NCI-H146 treated with DMSO at 0.1 percent for 48 hours (cell line): ENCODE results near the gene SLC6A19.

ENCODE experiments used
- DNase-seq: peaks from one replicate; lab custom pipeline; 2025; ENCODE audit not compliant: unreplicated experiment; lab: John Stamatoyannopoulos, UW

SLC6A19 gene

DNA sequence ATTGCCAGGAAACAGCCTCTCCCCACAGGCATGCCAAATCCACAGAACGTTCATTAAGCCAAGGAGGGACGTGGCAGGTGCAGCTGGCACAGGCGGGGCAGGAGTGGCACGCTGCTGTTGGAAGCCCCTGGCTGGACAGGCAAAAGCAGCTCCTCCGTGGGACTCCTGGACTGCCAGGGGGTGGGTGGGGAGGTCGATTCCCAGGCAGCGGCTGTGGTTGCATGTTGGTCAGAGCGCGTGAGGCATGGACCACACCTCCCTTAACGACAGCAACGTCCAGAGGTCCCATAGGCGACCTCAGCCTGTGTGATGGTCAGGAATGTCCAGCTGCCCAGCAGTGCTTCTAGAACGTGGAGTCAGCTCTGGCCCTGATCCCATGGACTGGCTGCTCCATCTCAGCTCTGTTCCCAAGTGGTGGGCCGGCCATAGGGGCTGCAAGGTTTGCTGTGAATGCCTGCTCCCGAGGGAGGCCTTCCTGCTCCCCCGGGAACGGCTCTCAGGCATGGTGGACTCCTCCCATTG is 6.9 kb downstream of the SLC6A19 start:
- no peak for DNase-seq

DNA sequence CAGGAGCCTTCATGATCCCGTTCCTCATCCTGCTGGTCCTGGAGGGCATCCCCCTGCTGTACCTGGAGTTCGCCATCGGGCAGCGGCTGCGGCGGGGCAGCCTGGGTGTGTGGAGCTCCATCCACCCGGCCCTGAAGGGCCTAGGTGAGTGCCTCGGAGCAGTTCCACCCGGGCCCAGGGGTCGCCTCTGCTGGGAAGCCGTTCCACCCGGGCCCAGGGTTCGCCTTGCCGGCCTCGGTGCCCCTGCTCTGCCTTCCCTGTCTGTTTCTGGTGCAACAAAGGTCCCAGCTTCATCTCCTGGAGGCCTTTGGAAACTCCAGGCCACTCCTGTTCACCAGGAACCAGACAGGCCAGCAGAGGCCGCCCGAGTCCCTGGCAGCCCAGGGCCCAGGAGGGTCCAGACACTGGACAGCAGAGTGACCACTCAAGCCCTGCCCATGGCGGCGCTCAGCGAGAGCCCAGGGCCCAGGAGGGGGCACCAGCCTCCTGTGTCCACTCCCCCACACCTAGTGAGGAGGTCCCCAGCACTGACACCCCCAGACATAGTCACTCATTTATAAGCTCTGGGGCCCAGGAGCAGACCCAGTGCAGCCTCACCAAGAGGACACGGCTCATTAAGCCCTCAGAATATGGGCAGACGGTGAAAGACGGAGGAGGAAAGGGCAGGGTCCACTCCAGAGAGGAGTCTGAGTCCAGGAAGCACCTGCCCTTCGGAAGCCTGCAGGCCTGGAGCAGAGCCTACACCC is 7.5 kb downstream of the SLC6A19 start:
- DNase-seq = peak; percentile 83

- DNase-seq = no peak
Observed at GRCh38 chr5:1209489-1209852, 8.1 kb downstream of the SLC6A19 start.

- no peak for DNase-seq
Observed at GRCh38 chr5:1209896-1210776, 8.7 kb downstream of the SLC6A19 start.

DNA sequence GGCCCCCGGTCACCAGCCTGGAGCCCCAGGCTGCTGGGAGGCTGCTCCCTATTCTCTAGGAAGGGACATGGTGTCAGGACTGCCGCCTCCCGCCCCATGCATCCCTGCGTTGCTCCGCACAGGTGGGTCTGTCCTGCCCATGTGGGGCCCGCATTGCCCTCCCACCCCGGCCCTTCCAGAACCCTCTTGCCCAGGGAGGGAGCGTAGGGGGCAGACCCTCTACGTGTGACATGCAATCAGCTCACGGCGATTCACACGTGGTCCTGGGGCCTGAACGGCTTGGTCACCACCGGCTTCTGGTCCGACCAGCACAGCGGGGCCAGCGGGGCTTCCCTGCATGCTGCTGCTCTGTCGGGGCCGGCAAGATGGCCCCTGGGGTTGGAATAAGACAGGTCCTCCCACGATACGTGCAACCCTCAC is 9.4 kb downstream of the SLC6A19 start:
- no peak for DNase-seq

DNA sequence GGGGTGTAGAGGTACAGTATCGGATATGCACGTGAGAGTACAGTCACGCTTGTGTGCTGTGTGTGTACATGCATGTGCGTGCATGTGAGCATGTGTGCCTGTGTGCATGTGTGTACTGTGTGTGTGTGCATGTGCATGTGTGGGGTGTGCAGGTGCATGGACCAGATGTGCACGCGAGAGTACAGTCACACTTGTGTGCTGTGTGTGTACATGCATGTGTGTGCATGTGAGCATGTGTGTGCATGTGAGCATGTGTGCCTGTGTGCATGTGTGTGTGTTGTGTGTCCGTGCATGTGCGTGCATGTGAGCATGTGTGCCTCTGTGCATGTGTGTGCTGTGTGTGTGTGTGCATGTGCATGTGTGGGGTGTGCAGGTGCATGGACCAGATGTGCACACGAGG is 10.3 kb downstream of the SLC6A19 start:
- no peak for DNase-seq

DNA sequence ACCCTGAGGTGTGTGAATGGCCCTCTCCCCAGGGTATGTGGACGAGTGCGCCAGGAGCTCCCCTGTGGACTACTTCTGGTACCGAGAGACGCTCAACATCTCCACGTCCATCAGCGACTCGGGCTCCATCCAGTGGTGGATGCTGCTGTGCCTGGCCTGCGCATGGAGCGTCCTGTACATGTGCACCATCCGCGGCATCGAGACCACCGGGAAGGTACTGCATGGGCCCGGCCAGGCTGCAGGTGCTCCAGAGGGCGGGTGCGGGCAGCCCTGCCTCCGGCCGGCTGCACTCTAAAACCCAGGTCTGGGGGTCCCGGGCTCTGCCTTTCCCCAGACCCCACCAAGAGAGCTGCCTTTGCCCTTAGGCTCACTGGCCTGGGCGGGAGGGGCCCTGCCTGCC is 10.9 kb downstream of the SLC6A19 start:
- DNase-seq = no peak

GRCh38 chr5:1212881-1213280 is 11.5 kb downstream of the SLC6A19 start:
- no peak for DNase-seq

GRCh38 chr5:1213508-1214162 is 12.2 kb downstream of the SLC6A19 start:
- DNase-seq = no peak

GRCh38 chr5:1214163-1214935 is 13.0 kb downstream of the SLC6A19 start:
- DNase-seq = no peak

- DNase-seq = no peak
Observed at GRCh38 chr5:1214936-1215220, 13.5 kb downstream of the SLC6A19 start.

DNA sequence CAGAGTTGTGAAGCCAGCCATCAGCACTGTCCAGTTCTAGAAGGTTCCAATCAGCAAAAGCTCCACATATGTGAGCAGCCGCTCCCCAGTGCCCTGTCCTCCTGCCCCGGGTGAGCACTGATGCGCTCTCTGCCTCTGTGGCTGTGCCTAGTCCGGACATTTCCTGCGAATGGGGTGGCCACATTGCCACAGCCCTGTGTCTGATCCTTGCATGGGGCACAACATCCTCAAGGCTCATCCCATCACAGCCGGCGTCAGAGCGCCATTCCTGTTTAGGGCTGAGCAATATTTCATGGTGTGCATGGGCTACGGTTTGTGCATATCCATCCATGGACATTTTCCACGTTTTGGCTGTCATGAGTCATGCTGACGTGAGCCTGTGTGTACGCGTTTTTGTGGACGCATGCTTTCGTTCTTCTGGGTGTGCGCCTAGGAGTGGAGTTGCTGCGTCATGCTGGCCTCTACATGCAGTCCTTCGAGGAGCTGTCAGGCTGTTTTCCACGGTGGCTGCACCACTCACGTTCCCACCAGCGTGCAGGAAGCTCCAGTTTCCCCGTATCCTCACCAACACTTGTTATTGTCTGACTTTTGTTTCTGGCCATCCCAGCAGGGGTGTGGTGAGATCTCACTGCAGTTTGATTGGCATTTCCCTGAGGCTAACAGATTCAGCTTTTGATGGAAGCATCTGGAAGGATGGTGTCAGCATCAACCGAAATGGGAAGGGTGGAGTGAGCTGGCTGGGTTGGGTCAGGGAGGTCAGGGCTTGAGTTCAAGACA is 14.1 kb downstream of the SLC6A19 start:
- no peak for DNase-seq

DNA sequence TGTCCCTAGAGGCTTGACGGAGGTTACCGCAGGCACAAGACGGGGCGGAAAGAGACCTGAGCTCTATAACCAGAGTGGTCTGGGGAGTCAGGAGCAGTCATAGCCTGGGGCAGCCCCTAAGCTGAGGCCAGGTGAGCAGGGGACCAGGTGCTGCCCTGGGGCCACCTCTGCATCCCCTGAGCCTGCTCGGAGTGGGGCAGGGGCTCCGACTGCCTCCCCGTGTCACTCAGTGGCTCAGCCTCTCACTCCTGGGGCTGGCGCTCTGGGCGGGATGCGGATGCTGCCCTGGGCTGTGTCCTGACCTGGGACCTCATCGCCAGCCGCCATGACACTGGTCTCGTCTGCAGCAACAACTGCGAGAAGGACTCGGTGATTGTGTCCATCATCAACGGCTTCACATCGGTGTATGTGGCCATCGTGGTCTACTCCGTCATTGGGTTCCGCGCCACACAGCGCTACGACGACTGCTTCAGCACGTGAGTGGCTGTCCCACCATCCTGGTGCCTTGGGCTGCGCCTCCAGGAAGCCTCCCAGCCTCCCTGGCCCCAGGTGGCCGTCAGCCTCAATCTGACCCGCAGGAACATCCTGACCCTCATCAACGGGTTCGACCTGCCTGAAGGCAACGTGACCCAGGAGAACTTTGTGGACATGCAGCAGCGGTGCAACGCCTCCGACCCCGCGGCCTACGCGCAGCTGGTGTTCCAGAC is 15.0 kb downstream of the SLC6A19 start:
- DNase-seq = no peak

DNA sequence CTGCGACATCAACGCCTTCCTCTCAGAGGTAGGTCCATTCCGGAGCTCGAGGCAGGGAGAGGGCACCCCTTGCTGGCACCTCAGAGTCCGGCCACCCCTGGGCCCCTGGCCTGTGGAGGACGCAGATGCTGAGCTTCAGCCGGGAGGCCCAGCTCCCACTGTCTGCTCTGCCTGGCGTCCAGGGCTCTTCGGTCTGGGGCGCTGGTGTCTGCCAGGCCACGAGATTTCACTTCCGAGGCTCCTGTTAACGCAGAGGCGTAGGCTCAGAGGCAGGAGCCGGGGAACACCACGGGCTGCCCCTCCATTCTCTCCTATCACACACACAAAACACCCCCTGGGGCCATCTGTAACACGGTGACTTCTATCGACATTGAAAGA is 15.5 kb downstream of the SLC6A19 start:
- no peak for DNase-seq

- no peak for DNase-seq
Observed at GRCh38 chr5:1217596-1218206, 16.3 kb downstream of the SLC6A19 start.

DNA sequence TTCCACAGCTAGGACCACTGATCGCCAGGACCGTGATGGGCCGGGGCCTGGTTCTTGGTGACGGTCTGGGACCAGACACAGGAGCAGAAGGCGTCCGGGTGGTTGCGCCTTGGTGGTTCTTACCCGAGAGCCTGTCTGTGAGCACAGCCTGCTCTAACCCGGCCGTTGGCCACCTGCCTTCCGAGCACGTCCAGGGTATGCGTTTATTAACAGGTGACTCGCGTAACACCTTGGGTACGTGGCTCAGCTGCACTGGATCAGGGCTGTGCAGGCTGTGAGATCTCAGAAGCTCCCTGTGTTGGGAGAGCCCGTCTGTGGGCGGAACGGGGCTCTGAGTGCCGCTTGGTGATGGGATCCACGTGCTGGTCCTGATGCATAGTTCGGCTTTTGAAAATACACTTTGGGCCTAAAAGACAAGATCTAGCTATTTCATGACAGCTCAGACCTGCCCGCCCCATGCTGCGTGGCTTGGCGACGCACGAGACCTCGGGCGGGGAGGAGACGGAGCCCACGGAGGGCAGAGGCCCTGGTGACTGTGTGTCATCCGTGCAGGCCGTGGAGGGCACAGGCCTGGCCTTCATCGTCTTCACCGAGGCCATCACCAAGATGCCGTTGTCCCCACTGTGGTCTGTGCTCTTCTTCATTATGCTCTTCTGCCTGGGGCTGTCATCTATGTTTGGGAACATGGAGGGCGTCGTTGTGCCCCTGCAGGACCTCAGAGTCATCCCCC is 17.1 kb downstream of the SLC6A19 start:
- no peak for DNase-seq

DNA sequence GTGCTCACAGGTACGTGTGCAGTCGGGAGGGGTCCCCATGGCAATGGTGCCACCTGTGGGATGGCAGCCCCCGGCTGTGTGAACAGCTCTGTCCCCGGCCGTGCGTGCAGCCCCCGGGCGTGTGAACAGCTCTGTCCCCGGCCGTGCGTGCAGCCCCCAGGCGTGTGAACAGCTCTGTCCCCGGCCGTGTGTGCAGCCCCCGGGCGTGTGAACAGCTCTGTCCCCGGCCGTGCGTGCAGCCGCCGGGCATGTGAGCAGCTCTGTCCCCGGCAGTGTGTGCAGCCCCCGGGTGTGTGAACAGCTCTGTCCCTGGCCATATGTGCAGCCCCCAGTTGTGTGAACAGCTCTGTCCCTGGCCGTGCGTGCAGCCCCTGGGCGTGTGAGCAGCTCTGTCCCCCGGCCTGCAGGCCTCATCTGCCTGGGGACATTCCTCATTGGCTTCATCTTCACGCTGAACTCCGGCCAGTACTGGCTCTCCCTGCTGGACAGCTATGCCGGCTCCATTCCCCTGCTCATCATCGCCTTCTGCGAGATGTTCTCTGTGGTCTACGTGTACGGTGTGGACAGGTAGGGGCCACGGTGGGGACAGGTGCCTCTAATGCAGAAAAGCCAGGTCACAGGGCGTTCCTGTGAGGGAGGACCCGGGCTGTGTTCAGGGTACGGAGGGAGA is 17.8 kb downstream of the SLC6A19 start:
- DNase-seq = no peak

DNA sequence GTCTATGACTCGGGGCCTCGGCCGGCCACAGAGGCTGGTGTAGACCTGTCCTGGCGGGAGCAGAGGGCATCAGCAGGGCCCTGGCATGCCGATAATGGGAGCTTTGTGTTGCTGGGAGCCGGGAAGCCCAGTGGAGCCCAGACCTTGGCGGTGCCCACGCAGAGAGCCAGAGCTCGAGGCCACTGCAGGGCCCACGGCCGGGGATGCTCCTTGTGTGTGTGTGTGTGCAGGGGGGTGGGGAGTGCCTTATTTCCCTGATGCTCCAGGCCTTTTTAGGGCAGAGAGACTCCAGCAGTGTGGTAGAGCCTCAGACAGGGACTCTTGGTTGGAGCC is 18.3 kb downstream of the SLC6A19 start:
- DNase-seq = no peak
